A549 (cell line): ENCODE data around the gene MAP3K14. TPM values are rescaled to one million over a fixed set of nuclear protein-coding genes. Genes with fewer than 3 reads are reported as not detected.

Experiments used
- ATAC-seq, 2 experiments: fragments of 200-7000 bp in 1 of 2; fragments of >200 bp in 1 of 2; cut with Nextera tagmentation in 1 of 2; cut with Tn5 transposase in 1 of 2; 3 replicates each; pipeline versions ENCODE4 v1.8.0 to v1.9.1; 2018 to 2020; ENCODE audit warnings: mild to moderate bottlenecking in 1 of 2, moderate library complexity in 1 of 2
- CTCF ChIA-PET: fragments of 300-600 bp; sonication (Branson Sonifier 250); formaldehyde crosslinking; extraction: SDS; loops from one replicate; lab custom pipeline; 2021; ENCODE audit warnings: antibody characterized with exemption, inconsistent platforms; lab: Yijun Ruan, JAX
- POLR2A ChIA-PET: fragments of 350-600 bp; formaldehyde crosslinking; extraction: SDS; loops from one replicate; lab custom pipeline; 2021; ENCODE audit warnings: antibody characterized with exemption, inconsistent platforms; lab: Yijun Ruan, JAX
- DNase-seq, 2 experiments: peaks; one replicate each; pipeline versions ENCODE4 v3.0.0 to v3.0.0-alpha.2; 2011 to 2016; ENCODE audit warnings: low read depth in 1 of 2, low spot score in 1 of 2
- FAIRE-seq: peaks from 2 replicates; lab custom pipeline; 2011; peaks lifted over from hg19 to GRCh38; lab: Jason Lieb, UNC
- H3K27ac ChIP-seq, 2 experiments: fragments of >200 bp; sonication (Bioruptor Twin); formaldehyde crosslinking; 3 replicates each; pipeline ENCODE4 v1.5.1; 2016 to 2017
- H3K4me1 ChIP-seq: fragments of >200 bp; sonication (Bioruptor Twin); formaldehyde crosslinking; 3 replicates; pipeline ENCODE4 v1.6.1; 2016
- H3K4me2 ChIP-seq: fragments of >200 bp; sonication (Bioruptor Twin); formaldehyde crosslinking; 3 replicates; pipeline ENCODE4 v1.6.1; 2016
- H3K4me3 ChIP-seq: fragments of >200 bp; sonication (Bioruptor Twin); formaldehyde crosslinking; 3 replicates; pipeline ENCODE4 v1.5.1; 2016
- H3K9me3 ChIP-seq: fragments of >200 bp; sonication (Bioruptor Twin); formaldehyde crosslinking; 3 replicates; pipeline ENCODE4 v1.6.1; 2016
- BHLHE40 ChIP-seq: IDR thresholded peaks from 2 replicates; pipeline ENCODE4 v1.6.1; 2012; ENCODE audit warnings: low read depth, low read length, inconsistent platforms
- CHD4 ChIP-seq: fragments of 200-600 bp; sonication (generic); IDR thresholded peaks from 2 replicates; pipeline ENCODE4 v1.6.1; 2016; ENCODE audit warnings: antibody characterized with exemption, mild to moderate bottlenecking, borderline replicate concordance
- EHMT2 ChIP-seq: fragments of 200-600 bp; sonication (generic); IDR thresholded peaks from 2 replicates; pipeline ENCODE4 v1.6.1; 2016; ENCODE audit warnings: antibody characterized with exemption, low read depth, mild to moderate bottlenecking, moderate library complexity
- FOSL2 ChIP-seq, 2 experiments: fragments of 450-650 bp in 1 of 2; fragments of >200 bp in 1 of 2; sonication (Bioruptor Twin) in 1 of 2; formaldehyde crosslinking; IDR thresholded peaks; 2 replicates each; pipeline versions ENCODE4 v1.5.0 to v1.6.1; 2016 to 2020; ENCODE audit warnings: mild to moderate bottlenecking in 1 of 2, moderate library complexity in 1 of 2
- GATA3 ChIP-seq: IDR thresholded peaks from 2 replicates; pipeline ENCODE4 v1.6.1; 2012; ENCODE audit warnings: borderline replicate concordance
- HDAC2 ChIP-seq: fragments of 200-600 bp; sonication (generic); IDR thresholded peaks from 2 replicates; pipeline ENCODE4 v1.6.1; 2016
- JUN ChIP-seq, 2 experiments: fragments of >200 bp; sonication (Bioruptor Twin); formaldehyde crosslinking; IDR thresholded peaks; 2 replicates in 1 of 2; 3 replicates in 1 of 2; pipeline ENCODE4 v1.6.1; 2016 to 2017
- JUNB ChIP-seq: fragments of >200 bp; sonication (Bioruptor Twin); formaldehyde crosslinking; IDR thresholded peaks from 2 replicates; pipeline ENCODE4 v1.6.1; 2016
- KDM1A ChIP-seq: fragments of 200-600 bp; sonication (generic); IDR thresholded peaks from 2 replicates; pipeline ENCODE4 v1.6.1; 2016; ENCODE audit warnings: low read depth, mild to moderate bottlenecking
- NR3C1 ChIP-seq: fragments of >200 bp; sonication (Bioruptor Twin); formaldehyde crosslinking; IDR thresholded peaks from 3 replicates; pipeline ENCODE4 v1.6.1; 2017
- PHF8 ChIP-seq: fragments of 200-600 bp; sonication (generic); IDR thresholded peaks from 2 replicates; pipeline ENCODE4 v1.6.1; 2016; ENCODE audit warnings: low read depth, mild to moderate bottlenecking, antibody characterized with exemption, moderate library complexity, borderline replicate concordance
- POLR2A ChIP-seq: IDR thresholded peaks from 2 replicates; pipeline ENCODE4 v1.6.1; 2012; ENCODE audit warnings: mild to moderate bottlenecking, low read length
- RCOR1 ChIP-seq: fragments of 150-350 bp; IDR thresholded peaks from 2 replicates; pipeline ENCODE4 v1.6.1; 2014; ENCODE audit warnings: antibody characterized with exemption, low read length, low read depth
- RFX5 ChIP-seq: fragments of 450-650 bp; IDR thresholded peaks from 2 replicates; pipeline ENCODE4 v1.7.1; 2014; ENCODE audit warnings: antibody characterized with exemption, mild to moderate bottlenecking, moderate library complexity
- RNF2 ChIP-seq: fragments of 200-600 bp; sonication (generic); IDR thresholded peaks from 2 replicates; pipeline ENCODE4 v1.6.1; 2016; ENCODE audit warnings: low read depth, mild to moderate bottlenecking, antibody characterized with exemption, moderate library complexity, borderline replicate concordance
- SMC3 ChIP-seq: fragments of >200 bp; sonication (Bioruptor Twin); formaldehyde crosslinking; IDR thresholded peaks from 3 replicates; pipeline ENCODE4 v1.6.1; 2018; ENCODE audit warnings: inconsistent platforms
- SREBF2 ChIP-seq: fragments of 450-650 bp; IDR thresholded peaks from 2 replicates; pipeline ENCODE4 v1.6.1; 2014; ENCODE audit warnings: mild to moderate bottlenecking, moderate library complexity
- ZFP36 ChIP-seq: fragments of 450-650 bp; IDR thresholded peaks from 2 replicates; pipeline ENCODE4 v1.6.1; 2014; ENCODE audit warnings: borderline replicate concordance; ENCODE audit not compliant: partially characterized antibody
- WGBS: methylation state at CpG from one replicate; pipeline ENCODE4 v1.1.6; 2017; ENCODE audit errors: missing lambda C conversion rate; 5-methylcytosine and 5-hydroxymethylcytosine counted together
- polyA plus RNA-seq, 4 experiments: library from polyadenylated mRNA; depleted of rRNA in 3 of 4; stranded (reverse); fragments of >200 nt; fragmentation: RNase III in 1 of 4; extraction: RNeasy Plus Mini Kit Qiagen cat#74134 plus additional on column Dnase treatment in 1 of 4; gene quantifications; 2 replicates in 3 of 4; 3 replicates in 1 of 4; pipeline ENCODE4 v1.2.3, GENCODE V29; 2011 to 2017
- TF ChIP-seq, protein P1 (sequence below): fragments of 200-600 bp; sonication (generic); IDR thresholded peaks from 2 replicates; pipeline ENCODE4 v1.6.1; 2016; ENCODE audit warnings: antibody characterized with exemption, mild to moderate bottlenecking, moderate library complexity
- TF ChIP-seq, protein P2 (sequence below): fragments of 250-450 bp; sonication (Bioruptor Pico); IDR thresholded peaks from 2 replicates; pipeline ENCODE4 v1.5.0; 2021; ENCODE audit warnings: mild to moderate bottlenecking, moderate library complexity, borderline replicate concordance

Gene MAP3K14
- polyA plus RNA-seq, 2 of the 4 experiments (the other 2 are of a cell fraction) = 9.1 to 34.5 TPM

DNA sequence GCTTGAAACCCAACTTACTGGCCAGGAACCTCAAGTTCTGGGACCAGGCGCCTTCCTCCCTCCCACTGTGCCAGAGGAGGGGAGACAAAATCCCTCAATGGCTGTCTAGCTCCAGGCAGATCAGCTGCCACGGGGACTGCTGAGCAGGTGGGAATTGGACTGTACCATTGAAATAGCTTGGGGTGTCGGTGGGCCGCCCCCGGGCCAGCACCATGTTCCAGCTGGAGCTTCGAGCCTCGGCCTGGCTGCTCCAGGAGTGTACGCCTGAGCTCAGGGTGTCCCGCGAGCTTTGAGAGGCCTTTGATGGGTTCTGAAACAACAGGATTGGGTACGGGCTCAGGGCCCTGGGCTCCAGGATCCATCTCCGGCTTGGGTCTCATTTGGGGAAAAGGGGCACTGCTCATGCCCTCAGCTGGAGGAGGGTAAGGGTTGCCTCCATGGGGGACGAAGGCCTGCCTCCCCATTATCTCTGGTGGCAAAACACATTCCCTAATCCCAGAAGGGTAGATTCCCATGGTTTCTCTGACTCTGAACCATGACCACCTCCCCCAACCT, 50.4 kb downstream of the MAP3K14 start:
- no peak for DNase-seq
- ChIA-PET POLR2A (interaction anchor here (1.0 kb wide), 1 partner anchor 51 kb away, joined by 3 read pairs; the partner anchor contains the start of gene MAP3K14), CTCF (interaction anchor here (1.0 to 34.8 kb wide), 15 partner anchors 10 to 162 kb away, joined by 3 to 1120 read pairs (median 20); partner anchors contain the start of genes ACBD4, FMNL1 and MAP3K14)
- no peak for ATAC-seq
- H3K4me2 ChIP-seq = peak overlapping the region; percentile 49
- TF ChIP-seq EHMT2 (no peak), NR3C1 (no peak), PHF8 (no peak), KDM1A (no peak), RNF2 (no peak), GATA3 (no peak), POLR2A (no peak), HDAC2 (no peak), SMC3 (no peak), SREBF2 (no peak), BHLHE40 (no peak), ZFP36 (no peak), RFX5 (no peak), CHD4 (no peak)
- TF ChIP-seq, protein P1, sequence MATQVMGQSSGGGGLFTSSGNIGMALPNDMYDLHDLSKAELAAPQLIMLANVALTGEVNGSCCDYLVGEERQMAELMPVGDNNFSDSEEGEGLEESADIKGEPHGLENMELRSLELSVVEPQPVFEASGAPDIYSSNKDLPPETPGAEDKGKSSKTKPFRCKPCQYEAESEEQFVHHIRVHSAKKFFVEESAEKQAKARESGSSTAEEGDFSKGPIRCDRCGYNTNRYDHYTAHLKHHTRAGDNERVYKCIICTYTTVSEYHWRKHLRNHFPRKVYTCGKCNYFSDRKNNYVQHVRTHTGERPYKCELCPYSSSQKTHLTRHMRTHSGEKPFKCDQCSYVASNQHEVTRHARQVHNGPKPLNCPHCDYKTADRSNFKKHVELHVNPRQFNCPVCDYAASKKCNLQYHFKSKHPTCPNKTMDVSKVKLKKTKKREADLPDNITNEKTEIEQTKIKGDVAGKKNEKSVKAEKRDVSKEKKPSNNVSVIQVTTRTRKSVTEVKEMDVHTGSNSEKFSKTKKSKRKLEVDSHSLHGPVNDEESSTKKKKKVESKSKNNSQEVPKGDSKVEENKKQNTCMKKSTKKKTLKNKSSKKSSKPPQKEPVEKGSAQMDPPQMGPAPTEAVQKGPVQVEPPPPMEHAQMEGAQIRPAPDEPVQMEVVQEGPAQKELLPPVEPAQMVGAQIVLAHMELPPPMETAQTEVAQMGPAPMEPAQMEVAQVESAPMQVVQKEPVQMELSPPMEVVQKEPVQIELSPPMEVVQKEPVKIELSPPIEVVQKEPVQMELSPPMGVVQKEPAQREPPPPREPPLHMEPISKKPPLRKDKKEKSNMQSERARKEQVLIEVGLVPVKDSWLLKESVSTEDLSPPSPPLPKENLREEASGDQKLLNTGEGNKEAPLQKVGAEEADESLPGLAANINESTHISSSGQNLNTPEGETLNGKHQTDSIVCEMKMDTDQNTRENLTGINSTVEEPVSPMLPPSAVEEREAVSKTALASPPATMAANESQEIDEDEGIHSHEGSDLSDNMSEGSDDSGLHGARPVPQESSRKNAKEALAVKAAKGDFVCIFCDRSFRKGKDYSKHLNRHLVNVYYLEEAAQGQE = no peak
- TF ChIP-seq, protein P2, sequence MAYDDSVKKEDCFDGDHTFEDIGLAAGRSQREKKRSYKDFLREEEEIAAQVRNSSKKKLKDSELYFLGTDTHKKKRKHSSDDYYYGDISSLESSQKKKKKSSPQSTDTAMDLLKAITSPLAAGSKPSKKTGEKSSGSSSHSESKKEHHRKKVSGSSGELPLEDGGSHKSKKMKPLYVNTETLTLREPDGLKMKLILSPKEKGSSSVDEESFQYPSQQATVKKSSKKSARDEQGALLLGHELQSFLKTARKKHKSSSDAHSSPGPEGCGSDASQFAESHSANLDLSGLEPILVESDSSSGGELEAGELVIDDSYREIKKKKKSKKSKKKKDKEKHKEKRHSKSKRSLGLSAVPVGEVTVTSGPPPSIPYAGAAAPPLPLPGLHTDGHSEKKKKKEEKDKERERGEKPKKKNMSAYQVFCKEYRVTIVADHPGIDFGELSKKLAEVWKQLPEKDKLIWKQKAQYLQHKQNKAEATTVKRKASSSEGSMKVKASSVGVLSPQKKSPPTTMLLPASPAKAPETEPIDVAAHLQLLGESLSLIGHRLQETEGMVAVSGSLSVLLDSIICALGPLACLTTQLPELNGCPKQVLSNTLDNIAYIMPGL (CRISPR knock-in tag) = no peak
- H3K9me3 ChIP-seq = no peaks in the 10 kb centered on the region
- WGBS = 94% methylated on average over 13 of the region's 13 CpGs
- FAIRE-seq = no peak
- peak overlapping the region; percentile 14 to 51; a peak in 4 of 6 replicates for H3K27ac ChIP-seq
- H3K4me3 ChIP-seq = no peak overlapping the region
- H3K4me1 ChIP-seq = peaks cover 55% of the 10 kb centered on the region

DNA sequence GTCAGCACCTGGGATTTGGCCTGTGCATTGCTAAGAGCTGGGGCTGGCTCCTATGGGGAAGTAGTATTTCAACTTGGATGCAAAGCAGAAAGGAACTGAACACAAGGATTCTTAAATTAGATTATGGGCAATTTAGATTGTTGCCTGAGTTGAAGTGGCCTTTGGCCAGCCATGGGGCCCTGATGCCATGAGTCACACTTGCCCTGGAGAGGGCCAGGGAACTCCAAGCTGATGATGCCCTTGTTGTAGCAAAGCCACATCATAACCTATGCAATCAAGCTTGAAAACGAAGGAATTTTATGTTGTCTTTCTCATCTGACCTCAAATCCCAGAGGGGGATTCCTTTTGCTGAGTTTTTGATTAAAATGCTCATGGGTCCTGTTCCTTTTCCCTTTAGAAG, 51.0 kb downstream of the MAP3K14 start:
- TF ChIP-seq RCOR1 (no peak), JUNB (0 out of 2 replicates have a peak, but pooled peaks have one; percentile 21), JUN (IDR thresholded peaks at IDR 0.05) (peak in 1 of 2 experiments; percentile 36; a peak in 2 of 5 replicates), FOSL2 (IDR thresholded peaks at IDR 0.05) (no peak; the same call in 1 of the 2 replicates), FOSL2 (CRISPR knock-in tag; IDR thresholded peaks at IDR 0.05) (peak; percentile 61)
- Histone ChIP-seq H3K4me2 (peak overlapping the region; percentile 49), H3K9me3 (no peaks in the 10 kb centered on the region), H3K4me1 (peaks cover 55% of the 10 kb centered on the region), H3K4me3 (no peak overlapping the region), H3K27ac (peak overlapping the region; percentile 14 to 54; a peak in 4 of 6 replicates)
- FAIRE-seq (peak; percentile 70), DNase-seq (peak in 1 of 2 experiments; percentile 57), ATAC-seq (peak in 1 of 2 experiments; percentile 18; a peak in 1 of 6 replicates)
- POLR2A ChIA-PET = interaction anchor here (0.8 to 1.0 kb wide), 2 partner anchors 12 to 51 kb away, joined by 3 read pairs; partner anchors contain the start of gene MAP3K14
- CTCF ChIA-PET = interaction anchor here (1.0 to 34.8 kb wide), 14 partner anchors 11 to 163 kb away, joined by 3 to 1120 read pairs (median 18); partner anchors contain the start of genes ACBD4, FMNL1 and MAP3K14
- WGBS = 29% methylated on average over 1 of the region's 1 CpG
